ENCODE results near the gene PSMA5. TPM values are rescaled to one million over a fixed set of nuclear protein-coding genes. Genes with fewer than 3 reads are reported as not detected.

PSMA5 gene
- total and polyA plus RNA-seq, 2 of the 13 experiments (the other 11 are each of a cell fraction or from before 2014, with no cell fraction given), result 140 to 169 TPM

DNA sequence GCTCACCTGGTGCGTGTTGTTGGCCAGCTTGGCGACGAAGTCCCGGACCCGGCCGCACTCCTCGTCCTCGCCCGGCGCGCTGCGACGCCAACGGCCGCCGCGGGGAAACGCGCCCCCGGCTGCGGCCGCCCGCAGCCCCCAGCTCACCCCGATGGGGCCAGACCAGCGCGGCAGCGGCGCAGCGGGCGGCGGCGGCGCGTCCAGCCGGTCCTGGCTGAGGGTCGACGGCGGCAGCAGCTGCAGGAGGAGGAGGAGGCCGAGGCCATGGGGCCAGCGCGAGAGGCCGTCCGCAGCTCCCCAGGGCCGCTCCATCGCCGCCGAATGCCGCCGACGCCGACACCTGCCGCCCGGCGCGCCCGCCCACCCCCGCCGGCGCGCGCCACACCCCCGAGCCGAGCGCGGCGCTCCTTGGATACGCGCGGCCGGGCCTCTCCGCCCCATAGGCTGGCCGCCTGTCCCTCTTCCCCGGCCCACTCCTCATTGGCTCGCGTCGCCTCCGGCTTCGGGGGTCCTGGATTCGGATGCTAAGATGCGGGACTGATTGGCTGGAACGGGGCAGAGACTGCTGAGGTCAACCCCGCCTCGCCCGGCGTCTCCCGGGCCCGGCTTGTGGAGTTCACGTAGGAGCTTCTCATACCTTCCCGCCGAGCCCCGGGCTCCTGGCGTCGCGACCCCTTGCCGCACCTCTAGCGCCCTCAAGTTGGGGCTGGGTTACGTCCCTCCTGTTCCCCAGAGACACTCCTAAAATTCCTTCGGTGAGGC, 28.5 kb downstream of the PSMA5 start, which contains the start of gene SORT1 (continued):
- TF ChIP-seq, protein P1, sequence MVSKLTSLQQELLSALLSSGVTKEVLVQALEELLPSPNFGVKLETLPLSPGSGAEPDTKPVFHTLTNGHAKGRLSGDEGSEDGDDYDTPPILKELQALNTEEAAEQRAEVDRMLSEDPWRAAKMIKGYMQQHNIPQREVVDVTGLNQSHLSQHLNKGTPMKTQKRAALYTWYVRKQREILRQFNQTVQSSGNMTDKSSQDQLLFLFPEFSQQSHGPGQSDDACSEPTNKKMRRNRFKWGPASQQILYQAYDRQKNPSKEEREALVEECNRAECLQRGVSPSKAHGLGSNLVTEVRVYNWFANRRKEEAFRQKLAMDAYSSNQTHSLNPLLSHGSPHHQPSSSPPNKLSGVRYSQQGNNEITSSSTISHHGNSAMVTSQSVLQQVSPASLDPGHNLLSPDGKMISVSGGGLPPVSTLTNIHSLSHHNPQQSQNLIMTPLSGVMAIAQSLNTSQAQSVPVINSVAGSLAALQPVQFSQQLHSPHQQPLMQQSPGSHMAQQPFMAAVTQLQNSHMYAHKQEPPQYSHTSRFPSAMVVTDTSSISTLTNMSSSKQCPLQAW (CRISPR knock-in tag; IDR thresholded peaks at IDR 0.05), result no peak
- TF ChIP-seq ZNF546 (CRISPR knock-in tag; conservative IDR thresholded peaks at IDR 0.05), result no peak
- no peak for TF ChIP-seq ZNF674 (CRISPR knock-in tag; IDR thresholded peaks at IDR 0.05; ENCODE audit: low read depth)
- no peak for TF ChIP-seq RARG (CRISPR knock-in tag; IDR thresholded peaks at IDR 0.05; ENCODE audit: low read depth)
- no peak for TF ChIP-seq AFF4 (CRISPR knock-in tag; IDR thresholded peaks at IDR 0.05)
- no peak for TF ChIP-seq ZNF720 (CRISPR knock-in tag; IDR thresholded peaks at IDR 0.05)
- no peak for TF ChIP-seq GLI4 (CRISPR knock-in tag; IDR thresholded peaks at IDR 0.05; ENCODE audit: borderline replicate concordance)
- no peak for TF ChIP-seq ZNF678 (CRISPR knock-in tag; IDR thresholded peaks at IDR 0.05)
- TF ChIP-seq, protein P2, sequence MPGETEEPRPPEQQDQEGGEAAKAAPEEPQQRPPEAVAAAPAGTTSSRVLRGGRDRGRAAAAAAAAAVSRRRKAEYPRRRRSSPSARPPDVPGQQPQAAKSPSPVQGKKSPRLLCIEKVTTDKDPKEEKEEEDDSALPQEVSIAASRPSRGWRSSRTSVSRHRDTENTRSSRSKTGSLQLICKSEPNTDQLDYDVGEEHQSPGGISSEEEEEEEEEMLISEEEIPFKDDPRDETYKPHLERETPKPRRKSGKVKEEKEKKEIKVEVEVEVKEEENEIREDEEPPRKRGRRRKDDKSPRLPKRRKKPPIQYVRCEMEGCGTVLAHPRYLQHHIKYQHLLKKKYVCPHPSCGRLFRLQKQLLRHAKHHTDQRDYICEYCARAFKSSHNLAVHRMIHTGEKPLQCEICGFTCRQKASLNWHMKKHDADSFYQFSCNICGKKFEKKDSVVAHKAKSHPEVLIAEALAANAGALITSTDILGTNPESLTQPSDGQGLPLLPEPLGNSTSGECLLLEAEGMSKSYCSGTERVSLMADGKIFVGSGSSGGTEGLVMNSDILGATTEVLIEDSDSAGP (CRISPR knock-in tag; IDR thresholded peaks at IDR 0.05; ENCODE audit: borderline replicate concordance), result peak; percentile 61
- TF ChIP-seq KAT8 (CRISPR knock-in tag; IDR thresholded peaks at IDR 0.05), result peak; percentile 69
- no peak for TF ChIP-seq ZNF703 (CRISPR knock-in tag; IDR thresholded peaks at IDR 0.05; ENCODE audit: borderline replicate concordance)
- TF ChIP-seq, protein P3, sequence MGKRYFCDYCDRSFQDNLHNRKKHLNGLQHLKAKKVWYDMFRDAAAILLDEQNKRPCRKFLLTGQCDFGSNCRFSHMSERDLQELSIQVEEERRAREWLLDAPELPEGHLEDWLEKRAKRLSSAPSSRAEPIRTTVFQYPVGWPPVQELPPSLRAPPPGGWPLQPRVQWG (CRISPR knock-in tag; IDR thresholded peaks at IDR 0.05; ENCODE audit: borderline replicate concordance, low read depth), result no peak
- TF ChIP-seq SETDB1 (CRISPR knock-in tag; IDR thresholded peaks at IDR 0.05; ENCODE audit: borderline replicate concordance), result no peak
- TF ChIP-seq, protein P4, sequence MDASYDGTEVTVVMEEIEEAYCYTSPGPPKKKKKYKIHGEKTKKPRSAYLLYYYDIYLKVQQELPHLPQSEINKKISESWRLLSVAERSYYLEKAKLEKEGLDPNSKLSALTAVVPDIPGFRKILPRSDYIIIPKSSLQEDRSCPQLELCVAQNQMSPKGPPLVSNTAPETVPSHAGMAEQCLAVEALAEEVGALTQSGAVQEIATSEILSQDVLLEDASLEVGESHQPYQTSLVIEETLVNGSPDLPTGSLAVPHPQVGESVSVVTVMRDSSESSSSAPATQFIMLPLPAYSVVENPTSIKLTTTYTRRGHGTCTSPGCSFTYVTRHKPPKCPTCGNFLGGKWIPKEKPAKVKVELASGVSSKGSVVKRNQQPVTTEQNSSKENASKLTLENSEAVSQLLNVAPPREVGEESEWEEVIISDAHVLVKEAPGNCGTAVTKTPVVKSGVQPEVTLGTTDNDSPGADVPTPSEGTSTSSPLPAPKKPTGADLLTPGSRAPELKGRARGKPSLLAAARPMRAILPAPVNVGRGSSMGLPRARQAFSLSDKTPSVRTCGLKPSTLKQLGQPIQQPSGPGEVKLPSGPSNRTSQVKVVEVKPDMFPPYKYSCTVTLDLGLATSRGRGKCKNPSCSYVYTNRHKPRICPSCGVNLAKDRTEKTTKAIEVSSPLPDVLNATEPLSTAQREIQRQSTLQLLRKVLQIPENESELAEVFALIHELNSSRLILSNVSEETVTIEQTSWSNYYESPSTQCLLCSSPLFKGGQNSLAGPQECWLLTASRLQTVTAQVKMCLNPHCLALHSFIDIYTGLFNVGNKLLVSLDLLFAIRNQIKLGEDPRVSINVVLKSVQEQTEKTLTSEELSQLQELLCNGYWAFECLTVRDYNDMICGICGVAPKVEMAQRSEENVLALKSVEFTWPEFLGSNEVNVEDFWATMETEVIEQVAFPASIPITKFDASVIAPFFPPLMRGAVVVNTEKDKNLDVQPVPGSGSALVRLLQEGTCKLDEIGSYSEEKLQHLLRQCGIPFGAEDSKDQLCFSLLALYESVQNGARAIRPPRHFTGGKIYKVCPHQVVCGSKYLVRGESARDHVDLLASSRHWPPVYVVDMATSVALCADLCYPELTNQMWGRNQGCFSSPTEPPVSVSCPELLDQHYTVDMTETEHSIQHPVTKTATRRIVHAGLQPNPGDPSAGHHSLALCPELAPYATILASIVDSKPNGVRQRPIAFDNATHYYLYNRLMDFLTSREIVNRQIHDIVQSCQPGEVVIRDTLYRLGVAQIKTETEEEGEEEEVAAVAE (CRISPR knock-in tag; IDR thresholded peaks at IDR 0.05; ENCODE audit: borderline replicate concordance), result peak; percentile 79; the same call in 1 of the 2 replicates
- no peak for TF ChIP-seq ZNF17 (CRISPR knock-in tag; IDR thresholded peaks at IDR 0.05)
- no peak for TF ChIP-seq TOE1 (CRISPR knock-in tag; IDR thresholded peaks at IDR 0.05)
- TF ChIP-seq FOXJ3 (CRISPR knock-in tag; IDR thresholded peaks at IDR 0.05; ENCODE audit: borderline replicate concordance), result no peak
